Natural killer cell (primary cell): ENCODE data around the gene ARHGEF9. TPM values are rescaled to one million over a fixed set of nuclear protein-coding genes. Genes with fewer than 3 reads are reported as not detected.

Source experiments
- ATAC-seq, 3 donors: fragments of 150-1000 bp in 2 of 3; fragments of 200-7000 bp in 1 of 3; cut with Tn5 transposase; 1 replicate in 1 of 3; 2 replicates in 2 of 3; pipeline ENCODE4 v1.10.0; 2021; ENCODE audit warnings: mild to moderate bottlenecking in 2 of 3, moderate library complexity in 2 of 3
- DNase-seq, 2 donors: peaks; one replicate each; pipeline versions ENCODE4 v3.0.0 to v3.0.0-alpha.2; 2013 to 2021; ENCODE audit warnings: mixed read lengths in 1 of 2
- H3K27ac ChIP-seq: one replicate; pipeline ENCODE4 v1.5.1; 2013; ENCODE audit warnings: mild to moderate bottlenecking, low read length
- H3K27me3 ChIP-seq: one replicate; pipeline ENCODE4 v1.6.1; 2013; ENCODE audit warnings: low read length; ENCODE audit not compliant: control insufficient read depth, insufficient read depth
- H3K36me3 ChIP-seq: one replicate; pipeline ENCODE4 v1.6.1; 2013; ENCODE audit warnings: low read length; ENCODE audit not compliant: control insufficient read depth, insufficient read depth
- H3K4me1 ChIP-seq: one replicate; pipeline ENCODE4 v1.6.1; 2013; ENCODE audit warnings: low read length; ENCODE audit not compliant: control insufficient read depth, insufficient read depth
- H3K4me3 ChIP-seq: one replicate; pipeline ENCODE4 v1.5.1; 2013; ENCODE audit warnings: low read length
- H3K9me3 ChIP-seq: one replicate; pipeline ENCODE4 v1.6.1; 2013; ENCODE audit warnings: low read length; ENCODE audit not compliant: control insufficient read depth, insufficient read depth
- H3K27ac Mint-ChIP-seq, 2 donors: one replicate each; pipeline ENCODE4 v1.8.0; 2022; ENCODE audit warnings: mild to moderate bottlenecking in 2 of 2, mixed read lengths in 2 of 2, moderate library complexity in 1 of 2
- H3K27me3 Mint-ChIP-seq, 2 donors: one replicate each; pipeline ENCODE4 v1.8.0; 2022; ENCODE audit warnings: low read depth in 2 of 2, mixed read lengths in 2 of 2
- H3K36me3 Mint-ChIP-seq: one replicate; pipeline ENCODE4 v1.8.0; 2022; ENCODE audit warnings: mixed read lengths
- H3K4me1 Mint-ChIP-seq, 2 donors: one replicate each; pipeline ENCODE4 v1.8.0; 2022; ENCODE audit warnings: mixed read lengths in 2 of 2
- H3K4me3 Mint-ChIP-seq: one replicate; pipeline ENCODE4 v1.8.0; 2022; ENCODE audit warnings: mild to moderate bottlenecking, moderate library complexity, mixed read lengths
- H3K9me3 Mint-ChIP-seq, 2 donors: one replicate each; pipeline ENCODE4 v1.8.0; 2022; ENCODE audit warnings: mixed read lengths in 2 of 2
- CTCF ChIP-seq: fragments of 200-600 bp; IDR thresholded peaks from one replicate; pipeline ENCODE4 v1.8.0; 2022; ENCODE audit warnings: antibody characterized with exemption
- WGBS: methylation state at CpG from one replicate; pipeline ENCODE4 v1.1.7; 2013; ENCODE audit warnings: missing lambda C conversion rate; ENCODE audit not compliant: insufficient coverage; 5-methylcytosine and 5-hydroxymethylcytosine counted together
- intact Hi-C: fragments of 100-400 bp; cut with micrococcal nuclease; formaldehyde crosslinking; loops from one replicate; pipeline ENCODE4 v1.14.2; 2022
- total RNA-seq, 4 donors: library from RNA; stranded (reverse); fragments of 120-200 nt in 1 of 4; gene quantifications; one replicate each; pipeline versions ENCODE4 v1.2.3 to v1.2.4, GENCODE V29; 2013 to 2022

ARHGEF9 gene
- total RNA-seq, 3 donors from 2014 or later (not counting 1 experiment from before 2014, with no cell fraction given): 52.3 to 69.1 (median 64.2) TPM

GRCh38 chrX:63739885-63740284, 45.1 kb downstream of the ARHGEF9 start:
- H3K9me3 Mint-ChIP-seq: no peaks in the 10 kb centered on the region
- peak overlapping the region; percentile 13 to 52 for H3K27ac Mint-ChIP-seq
- no peak overlapping the region for H3K4me3 Mint-ChIP-seq
- H3K4me1 Mint-ChIP-seq: peaks cover 59 to 67% of the 10 kb centered on the region in 2 donors
- no peaks in the 10 kb centered on the region for H3K27me3 Mint-ChIP-seq
- intact Hi-C loops: no loop called here
- TF ChIP-seq CTCF: no peak
- no peak overlapping the region for H3K4me3 ChIP-seq
- H3K27ac ChIP-seq: no peak overlapping the region
- H3K9me3 ChIP-seq: no peaks in the 10 kb centered on the region
- DNase-seq (no peak), ATAC-seq (no peak)
- H3K36me3 Mint-ChIP-seq: no peaks in the 10 kb centered on the region
- peaks cover 26% of the 10 kb centered on the region for H3K4me1 ChIP-seq
- H3K36me3 ChIP-seq: no peaks in the 10 kb centered on the region
- H3K27me3 ChIP-seq: no peaks in the 10 kb centered on the region

- no peak overlapping the region for H3K4me3 ChIP-seq
- H3K4me3 Mint-ChIP-seq: no peak overlapping the region
- peak overlapping the region in 1 of 2 donors; percentile 46 for H3K27ac Mint-ChIP-seq
Observed at GRCh38 chrX:63738696-63739095, 46.3 kb downstream of the ARHGEF9 start.

GRCh38 chrX:63737131-63737921, 47.7 kb downstream of the ARHGEF9 start:
- H3K4me3 ChIP-seq: no peak overlapping the region
- Mint-ChIP-seq H3K4me3 (no peak overlapping the region), H3K27ac (peak overlapping the region in 1 of 2 donors; percentile 36), H3K9me3 (no peaks in the 10 kb centered on the region), H3K4me1 (peaks cover 34 to 48% of the 10 kb centered on the region in 2 donors), H3K36me3 (no peaks in the 10 kb centered on the region), H3K27me3 (no peaks in the 10 kb centered on the region)
- no peaks in the 10 kb centered on the region for H3K27me3 ChIP-seq
- ATAC-seq (no peak), DNase-seq (no peak)
- H3K36me3 ChIP-seq: no peaks in the 10 kb centered on the region
- TF ChIP-seq CTCF: no peak
- intact Hi-C loops: no loop called here
- peaks cover 14% of the 10 kb centered on the region for H3K4me1 ChIP-seq
- H3K27ac ChIP-seq: no peak overlapping the region
- WGBS: 100% methylated on average over 1 of the region's 3 CpGs
- no peaks in the 10 kb centered on the region for H3K9me3 ChIP-seq

More at GRCh38 chrX:63738696-63739095, 46.3 kb downstream of the ARHGEF9 start:
- Mint-ChIP-seq H3K9me3 (no peaks in the 10 kb centered on the region), H3K4me1 (peaks cover 47 to 56% of the 10 kb centered on the region in 2 donors), H3K27me3 (no peaks in the 10 kb centered on the region), H3K36me3 (no peaks in the 10 kb centered on the region)
- no peak for TF ChIP-seq CTCF
- Histone ChIP-seq H3K27ac (no peak overlapping the region), H3K27me3 (no peaks in the 10 kb centered on the region), H3K4me1 (peaks cover 15% of the 10 kb centered on the region), H3K36me3 (no peaks in the 10 kb centered on the region), H3K9me3 (no peaks in the 10 kb centered on the region)
- DNase-seq (no peak), ATAC-seq (no peak)
- WGBS: 0% methylated on average over 1 of the region's 1 CpG
- intact Hi-C loops: no loop called here

GRCh38 chrX:63735882-63736281, 49.1 kb downstream of the ARHGEF9 start:
- Histone ChIP-seq H3K27ac (no peak overlapping the region), H3K4me1 (peaks cover 10% of the 10 kb centered on the region), H3K4me3 (no peak overlapping the region), H3K27me3 (no peaks in the 10 kb centered on the region), H3K9me3 (no peaks in the 10 kb centered on the region), H3K36me3 (no peaks in the 10 kb centered on the region)
- Mint-ChIP-seq H3K27ac (no peak overlapping the region), H3K4me1 (peaks cover 21 to 37% of the 10 kb centered on the region in 2 donors), H3K36me3 (no peaks in the 10 kb centered on the region), H3K9me3 (no peaks in the 10 kb centered on the region), H3K27me3 (no peaks in the 10 kb centered on the region), H3K4me3 (no peak overlapping the region)
- ATAC-seq (no peak), DNase-seq (no peak)
- WGBS: 57% methylated on average over 1 of the region's 1 CpG
- TF ChIP-seq CTCF: no peak
- intact Hi-C loops: no loop called here
